Measurements from ENCODE around the gene SP3.

The SP3 gene

DNA sequence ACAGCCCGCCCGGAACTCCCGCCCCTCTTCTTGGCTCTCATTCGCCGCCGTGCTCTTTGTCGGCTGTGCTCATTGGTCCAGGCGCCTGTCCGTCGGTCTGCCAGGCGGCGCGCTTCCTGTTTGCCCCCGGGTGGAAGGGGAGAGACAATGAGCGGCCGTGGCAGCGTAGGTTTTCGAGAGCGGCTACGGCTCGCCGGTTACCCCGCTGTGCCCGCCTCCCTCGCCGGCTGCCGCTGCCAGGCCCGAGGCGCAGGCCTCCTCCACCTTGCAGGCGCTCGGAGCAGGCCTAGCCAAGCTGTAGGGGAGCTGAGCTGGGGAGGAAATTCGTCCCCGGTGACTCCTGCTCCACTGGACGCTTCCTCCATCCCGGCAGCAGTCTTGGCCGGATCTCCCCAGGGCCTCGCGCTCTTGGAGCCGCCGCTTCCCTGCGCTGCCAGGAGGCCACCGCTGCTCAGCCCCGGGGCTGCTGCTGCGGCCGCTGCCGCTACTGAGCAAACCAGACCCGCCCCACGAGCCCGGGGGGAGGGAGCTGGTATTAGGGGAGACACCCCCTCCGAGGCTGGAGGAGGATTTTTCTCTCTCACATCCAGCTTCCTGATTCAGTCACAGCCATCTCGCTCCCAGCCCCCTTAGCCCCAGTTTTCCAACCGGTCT is at the start of gene SP3:
Gene SP3, minus strand, starts transcription at position 2 of the 654 bp plus-strand sequence. CDS start 202 bp downstream, outside the sequence.
- no peak for FAIRE-seq

DNA sequence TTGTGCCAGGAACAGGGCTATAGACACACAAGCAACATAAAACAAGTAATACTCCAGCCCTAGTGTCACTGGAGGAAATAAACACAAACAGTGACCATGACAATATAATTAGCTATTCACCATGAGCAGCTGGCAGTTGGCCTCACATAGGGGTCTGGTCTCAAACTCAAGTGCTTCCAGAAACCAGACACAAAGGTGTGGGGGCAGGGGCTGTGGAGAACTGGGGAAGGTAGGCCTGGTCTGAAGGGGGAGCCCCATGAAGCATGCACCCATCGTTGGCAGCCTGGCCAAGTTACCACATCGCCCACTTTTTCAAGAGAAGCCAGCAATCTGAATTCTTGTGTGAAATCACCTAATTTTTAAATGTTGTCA is 49.5 kb upstream of the SP3 start:
- no peak for FAIRE-seq

DNA sequence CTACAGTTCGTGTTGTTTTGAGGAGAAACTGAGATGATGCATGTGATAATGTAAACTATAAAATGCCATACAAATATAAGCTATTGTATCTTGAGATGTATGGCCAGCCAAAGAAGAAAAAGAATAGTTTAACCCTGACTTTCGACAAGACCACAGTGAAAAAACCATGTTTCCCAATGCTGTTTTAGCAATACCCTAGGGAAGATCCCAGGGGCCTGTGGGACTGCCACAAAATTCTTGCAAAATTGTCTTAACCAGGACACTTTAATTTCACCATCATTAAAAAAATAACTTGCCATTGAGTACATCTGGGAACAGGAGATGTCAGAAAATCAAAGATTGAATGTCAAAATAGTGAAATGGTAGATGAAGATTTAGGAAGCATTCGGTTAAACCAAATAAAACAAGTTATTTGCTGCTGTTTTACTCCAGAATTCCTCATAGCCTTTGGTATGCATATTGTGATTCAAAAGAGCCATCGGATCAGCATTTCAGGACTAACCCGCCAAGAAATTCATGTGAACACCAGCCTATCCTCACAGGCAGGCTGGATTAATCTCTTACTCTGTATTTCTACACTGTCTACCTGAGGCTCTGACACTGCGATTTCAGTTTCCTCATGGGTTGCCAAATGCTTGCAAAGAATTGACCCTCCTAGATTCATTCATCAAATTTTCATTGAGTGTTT is 49.0 kb upstream of the SP3 start:
- no peak for FAIRE-seq

DNA sequence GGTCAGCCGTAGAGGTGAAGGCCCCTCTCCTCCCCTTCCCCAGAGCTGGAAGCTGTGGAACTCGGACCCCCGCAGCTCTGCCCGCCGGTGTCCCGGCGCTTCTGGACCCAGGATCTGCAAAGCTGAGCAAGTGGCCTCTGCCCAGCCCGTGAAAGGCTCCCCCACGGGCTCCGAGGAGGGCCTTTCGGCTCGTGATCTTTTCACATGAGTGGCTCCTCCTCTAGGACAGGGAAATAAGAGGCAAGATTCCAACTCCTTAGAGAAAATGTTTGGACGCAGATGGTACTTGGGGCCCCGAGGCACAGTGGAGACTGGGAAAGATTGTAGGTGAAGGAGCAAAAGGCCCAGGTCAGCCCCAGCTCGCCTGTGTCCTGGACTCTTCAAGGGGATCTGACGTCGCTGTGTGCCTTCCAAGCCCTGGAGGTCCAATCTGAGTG is 48.2 kb upstream of the SP3 start:
- FAIRE-seq, result no peak

DNA sequence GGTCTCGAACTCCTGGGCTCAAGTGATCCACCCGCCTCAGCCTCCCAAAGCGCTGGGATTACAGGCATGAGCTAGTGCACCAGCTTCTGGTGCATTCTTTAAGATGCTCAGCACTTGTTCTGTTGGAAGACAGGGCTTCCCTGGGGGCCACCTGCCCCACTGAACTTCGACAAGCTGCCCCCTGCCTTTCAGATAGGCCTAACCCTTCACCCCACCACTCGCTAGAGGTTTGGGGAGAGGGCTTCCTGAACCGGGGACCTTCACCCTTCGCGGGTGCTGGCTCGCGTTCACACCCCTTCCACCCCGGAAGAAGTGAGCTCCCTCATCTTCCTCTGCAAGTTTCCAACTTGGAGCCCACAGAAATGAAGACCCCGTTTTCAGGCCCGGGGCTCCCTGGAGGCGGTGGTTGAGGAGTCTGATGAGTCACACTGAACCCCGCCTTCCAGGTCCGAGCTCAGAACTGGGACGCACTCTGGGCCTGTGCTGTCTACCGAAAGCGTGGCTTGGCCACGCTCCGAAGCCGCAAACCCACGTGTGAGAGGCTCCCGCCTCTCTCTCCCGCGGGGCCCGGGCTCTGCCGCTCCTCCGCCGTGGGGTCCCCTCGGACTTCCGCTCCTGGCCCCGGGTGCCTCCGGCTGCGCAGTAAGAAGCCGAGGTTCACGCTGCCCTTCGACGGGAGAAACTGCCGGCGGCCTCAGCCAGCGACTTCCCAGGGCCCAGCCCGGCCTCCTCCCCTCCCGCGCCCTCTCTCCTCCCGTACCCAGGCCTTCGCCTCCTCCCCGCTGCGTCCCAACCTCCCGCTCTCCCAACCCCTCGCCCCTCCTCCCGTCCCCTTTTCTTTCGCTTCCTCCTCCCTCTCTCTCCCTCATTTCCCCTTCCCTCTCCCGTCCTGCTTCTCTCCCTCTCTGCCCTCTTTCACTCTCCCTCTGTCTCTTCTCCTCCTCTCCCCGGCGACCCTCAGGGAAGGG is 47.5 kb upstream of the SP3 start:
- FAIRE-seq, result no peak

DNA sequence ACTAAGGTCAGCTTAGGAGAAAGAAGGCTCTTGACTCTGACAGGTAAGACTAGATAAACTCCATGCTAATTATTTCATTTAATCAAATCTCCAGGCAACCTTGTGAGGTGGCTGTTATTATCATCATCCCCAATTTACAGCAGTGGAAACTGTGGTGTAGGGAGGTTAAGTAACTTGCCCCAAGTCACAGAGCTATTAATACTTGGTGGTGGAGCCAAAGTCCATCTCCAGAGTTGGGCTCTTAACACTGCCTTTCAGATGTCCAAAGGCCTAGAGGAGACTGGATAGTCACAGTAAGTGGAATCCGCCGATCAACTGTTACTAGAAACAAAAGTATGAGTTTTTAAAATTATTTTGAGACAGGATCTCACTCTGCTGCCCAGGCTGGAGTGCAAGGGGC is 46.6 kb upstream of the SP3 start:
- FAIRE-seq, result no peak

DNA sequence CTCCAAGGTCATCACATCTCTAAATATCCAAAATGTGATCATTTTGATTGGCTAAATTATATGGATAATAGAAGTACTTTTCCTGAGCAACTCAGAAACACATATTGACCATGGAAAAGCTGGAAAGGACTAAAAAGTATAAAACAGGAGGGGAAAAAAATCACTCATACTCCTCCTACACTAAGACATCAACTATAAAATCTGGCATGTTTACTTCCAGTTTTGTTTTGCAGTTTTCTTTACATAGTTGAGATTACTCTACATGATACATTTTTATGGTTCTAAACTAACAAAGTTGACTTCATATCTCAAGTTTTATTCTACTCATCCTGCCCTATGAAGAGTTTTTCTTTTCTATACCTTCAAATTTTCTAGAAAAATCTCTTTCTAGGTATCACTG is 46.0 kb upstream of the SP3 start:
- FAIRE-seq, result peak; percentile 92

DNA sequence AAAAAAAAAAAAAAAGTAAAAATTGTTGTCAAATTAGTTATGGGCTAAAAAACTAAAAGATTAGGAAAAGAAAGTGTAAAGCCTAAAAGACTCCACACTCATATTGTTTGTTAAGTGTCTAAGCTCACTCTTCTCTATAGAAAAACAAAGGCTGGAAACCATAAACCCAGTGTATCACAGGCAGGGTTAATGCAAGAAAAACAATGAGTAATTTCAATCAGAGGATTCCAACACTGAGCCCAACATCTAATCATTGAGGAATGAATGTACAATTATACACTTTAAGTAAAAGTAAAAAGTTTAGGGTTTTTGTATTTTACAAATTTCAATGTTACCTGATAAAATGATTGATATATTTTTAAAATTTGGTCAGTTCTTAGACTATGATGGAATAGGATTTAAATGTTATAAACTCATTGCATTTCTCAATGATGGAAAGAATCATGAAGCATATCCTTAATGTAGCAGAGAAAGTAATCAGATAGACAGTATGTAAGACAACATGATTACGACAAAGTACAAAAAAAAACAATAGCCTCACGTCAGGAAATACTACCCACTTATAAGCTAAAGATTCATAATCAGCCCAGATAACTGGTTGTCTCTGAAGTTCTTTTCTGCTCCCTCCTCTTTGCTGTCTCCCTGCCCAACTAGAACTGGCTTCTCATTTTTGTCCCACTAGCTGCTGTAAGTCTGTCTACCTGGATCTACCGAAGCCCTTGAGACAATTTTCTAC is 44.5 kb upstream of the SP3 start:
- FAIRE-seq, result peak; percentile 92

DNA sequence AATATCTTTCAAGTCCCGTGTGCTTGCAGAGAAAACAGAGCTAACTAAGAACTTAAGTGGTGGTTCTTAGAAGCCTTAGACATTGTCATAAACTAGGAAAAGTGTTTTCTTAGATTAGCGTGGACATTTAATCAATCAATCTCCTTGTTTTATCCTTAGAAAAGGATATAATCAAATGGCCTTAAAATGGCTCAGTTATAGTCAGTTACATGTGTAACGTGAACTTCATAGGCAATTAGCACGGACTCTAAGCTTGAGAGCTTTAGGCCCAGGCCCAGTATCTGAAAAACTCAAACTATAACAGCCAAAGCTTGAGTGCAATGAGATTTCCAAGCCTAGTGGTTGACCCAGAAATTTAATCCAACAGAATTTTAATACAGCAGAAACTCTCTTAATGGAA is 43.5 kb upstream of the SP3 start:
- FAIRE-seq, result no peak

DNA sequence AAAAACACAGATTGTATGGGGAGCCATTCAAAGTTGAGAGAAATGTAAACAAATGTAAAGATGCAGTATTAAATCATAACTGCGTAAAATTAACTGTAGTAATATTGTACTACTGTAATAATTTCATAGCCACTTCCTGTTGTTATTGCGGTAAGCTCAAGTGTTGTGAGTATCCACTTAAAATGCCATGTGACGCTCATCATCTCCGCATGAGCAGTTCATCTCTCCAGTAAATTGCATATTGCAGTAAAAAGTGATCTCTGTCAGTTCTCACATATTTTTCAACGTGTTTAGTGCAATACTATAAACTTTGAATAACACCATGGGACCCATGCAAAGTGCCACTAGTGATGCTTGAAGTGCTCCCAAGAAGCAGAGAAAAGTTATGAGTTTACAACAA is 41.8 kb upstream of the SP3 start:
- no peak for FAIRE-seq

DNA sequence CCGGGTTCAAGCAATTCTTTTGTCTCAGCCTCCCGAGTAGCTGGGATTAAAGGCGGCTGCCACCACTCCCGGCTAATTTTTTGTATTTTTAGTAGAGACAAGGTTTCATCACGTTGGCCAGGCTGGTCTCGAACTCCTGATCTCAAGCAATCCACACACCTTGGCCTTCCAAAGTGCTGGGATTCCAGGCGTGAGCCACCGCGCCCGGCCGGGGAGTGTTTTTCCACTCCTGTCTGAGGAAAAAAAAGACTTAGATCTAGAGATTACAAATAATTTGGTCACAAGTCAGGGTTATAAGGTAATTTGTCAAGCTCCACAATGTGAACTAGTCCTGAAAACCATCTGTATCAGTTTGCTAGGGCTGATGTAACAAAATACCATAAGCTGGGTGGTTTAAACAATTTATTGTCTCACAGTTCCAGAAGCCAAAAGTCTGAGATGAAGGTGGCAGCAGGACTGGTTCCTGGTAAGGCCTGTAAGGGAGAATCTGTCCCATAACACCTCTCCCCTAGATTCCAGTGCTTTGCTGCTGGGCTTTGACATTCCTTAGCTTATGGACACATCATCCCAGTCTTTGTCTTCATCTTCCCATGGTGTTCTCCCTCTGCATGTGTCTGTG is 40.7 kb upstream of the SP3 start:
- FAIRE-seq, result no peak

DNA sequence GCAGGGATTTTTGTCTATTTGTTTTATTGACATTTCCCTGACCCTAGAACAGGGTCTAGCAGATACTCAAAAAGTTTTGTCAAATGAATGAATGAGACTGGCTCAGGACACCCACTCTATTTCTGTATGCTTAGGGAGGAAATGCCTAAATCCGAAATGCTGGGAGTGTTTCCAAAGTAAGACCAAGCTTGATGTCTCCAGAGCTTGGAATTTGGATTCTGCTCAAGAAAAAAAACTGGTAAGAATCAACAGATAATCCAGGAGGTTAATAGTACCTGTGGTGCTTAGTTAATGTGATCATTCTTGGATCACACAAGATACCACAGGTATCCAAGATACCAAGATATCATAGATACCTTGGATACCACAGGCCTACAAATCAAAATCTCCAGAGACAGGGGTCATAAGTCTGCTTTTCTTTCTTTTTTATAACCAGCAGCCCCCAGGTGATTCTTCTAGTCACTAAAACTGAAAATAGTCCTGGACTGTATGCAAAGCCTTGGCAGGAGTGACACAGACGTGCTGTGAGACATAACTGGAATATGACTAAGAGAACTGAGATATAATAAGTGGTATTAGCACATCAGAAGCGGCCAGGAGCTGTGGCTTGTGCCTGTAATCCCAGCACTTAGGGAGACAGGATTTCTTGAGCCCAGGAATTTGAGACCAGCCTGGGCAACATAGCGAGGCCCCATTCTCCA is 39.9 kb upstream of the SP3 start:
- no peak for FAIRE-seq

DNA sequence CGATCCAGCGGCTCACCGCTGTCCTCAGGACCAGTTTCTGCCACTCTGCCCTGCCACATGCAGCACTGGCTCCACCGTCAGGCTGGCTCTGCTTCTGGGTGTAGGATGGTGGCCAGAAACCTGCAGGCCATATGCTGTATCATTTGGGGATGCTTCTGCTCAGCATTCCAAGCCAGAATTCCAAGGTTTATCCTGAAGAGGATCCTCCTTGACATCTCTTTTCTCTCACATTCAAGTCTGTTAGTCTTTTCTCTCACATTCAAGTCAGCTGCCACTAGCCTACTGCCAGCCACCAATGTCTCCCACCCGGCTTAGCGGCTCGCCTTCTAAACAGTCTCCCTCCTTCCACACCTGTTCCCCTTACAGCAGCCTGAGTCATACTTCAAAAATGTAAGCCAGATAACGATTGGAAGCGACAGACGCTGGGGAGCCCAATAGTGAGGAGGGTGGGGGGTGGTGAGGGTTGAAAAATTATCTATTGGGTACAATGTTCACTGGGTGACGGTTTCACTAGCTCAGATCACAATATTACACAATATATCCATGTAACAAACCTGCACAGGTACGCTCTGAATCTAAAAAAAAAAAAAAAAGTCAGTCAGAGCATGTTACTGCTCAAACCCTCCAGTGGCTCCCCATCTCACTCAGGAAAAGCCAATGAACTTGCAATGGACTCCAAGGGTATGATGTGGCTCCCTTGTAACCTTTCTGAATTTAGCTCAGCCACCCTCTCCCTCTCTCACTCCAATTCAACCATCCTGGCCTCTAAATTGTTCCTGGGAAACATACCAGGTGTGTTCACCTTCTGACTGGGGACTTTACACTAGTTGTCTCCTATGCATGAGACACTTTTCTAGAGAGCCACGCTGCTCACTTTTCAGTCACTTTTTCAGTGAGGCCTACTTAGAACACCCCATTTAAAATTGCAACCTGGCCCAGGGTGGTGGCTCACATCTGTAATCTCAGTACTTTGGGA is 38.8 kb upstream of the SP3 start:
- FAIRE-seq, result no peak

DNA sequence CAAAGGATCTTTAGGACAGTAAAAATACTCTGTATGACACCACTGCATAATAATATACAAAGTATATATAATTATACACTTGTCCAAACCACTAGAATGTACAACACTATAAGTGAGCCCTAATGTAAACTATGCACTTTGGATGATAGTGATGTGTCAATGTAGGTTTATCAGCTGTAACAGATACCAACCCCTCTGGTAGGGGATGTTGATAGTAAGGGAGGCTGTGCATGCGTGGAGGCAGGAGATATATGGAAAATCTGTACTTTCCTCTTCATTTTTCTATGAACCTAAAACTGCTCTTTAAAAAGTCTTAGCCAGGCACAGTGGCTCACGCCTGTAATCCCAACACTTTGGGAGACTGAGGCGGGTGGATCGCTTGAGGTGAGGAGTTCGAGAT is 37.5 kb upstream of the SP3 start:
- no peak for FAIRE-seq

DNA sequence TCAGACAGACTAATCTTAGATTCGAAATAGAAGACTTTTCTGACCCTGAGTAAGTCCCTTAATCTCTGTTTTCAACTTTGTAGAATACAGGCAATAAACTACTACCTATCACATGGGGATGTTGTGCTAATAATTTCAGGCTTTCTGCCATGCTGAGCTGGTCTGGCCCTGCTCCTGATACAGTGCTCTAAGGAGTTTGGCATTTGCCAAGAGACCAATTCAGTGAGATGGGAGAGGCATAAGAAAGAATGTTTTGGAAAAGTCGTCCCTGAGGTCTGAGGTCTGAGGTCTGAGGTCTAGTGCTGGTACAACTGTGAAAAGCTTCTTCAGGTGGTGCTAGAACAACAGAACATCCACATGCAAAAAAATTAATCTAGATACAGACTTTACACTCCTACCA is 35.9 kb upstream of the SP3 start:
- no peak for FAIRE-seq

DNA sequence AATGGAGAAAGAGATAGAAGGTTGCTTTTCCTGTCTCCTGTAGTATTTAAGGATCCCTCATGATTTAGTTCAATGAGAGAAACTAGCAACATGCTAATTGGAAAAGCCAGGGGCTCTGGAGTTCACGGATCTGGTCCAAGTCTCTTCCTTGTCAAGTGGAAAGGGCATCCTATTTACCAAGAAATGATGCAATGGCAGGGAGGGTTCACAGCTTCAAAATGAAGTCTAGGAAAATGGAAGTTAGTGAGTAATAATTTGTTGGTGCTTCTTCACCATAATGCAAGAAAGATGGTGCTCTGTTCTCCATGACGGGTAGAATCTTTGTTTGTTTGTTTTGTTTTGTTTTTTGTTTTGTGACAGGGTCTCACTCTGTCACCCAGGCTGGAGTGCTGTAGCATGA is 34.6 kb upstream of the SP3 start:
- FAIRE-seq, result no peak

DNA sequence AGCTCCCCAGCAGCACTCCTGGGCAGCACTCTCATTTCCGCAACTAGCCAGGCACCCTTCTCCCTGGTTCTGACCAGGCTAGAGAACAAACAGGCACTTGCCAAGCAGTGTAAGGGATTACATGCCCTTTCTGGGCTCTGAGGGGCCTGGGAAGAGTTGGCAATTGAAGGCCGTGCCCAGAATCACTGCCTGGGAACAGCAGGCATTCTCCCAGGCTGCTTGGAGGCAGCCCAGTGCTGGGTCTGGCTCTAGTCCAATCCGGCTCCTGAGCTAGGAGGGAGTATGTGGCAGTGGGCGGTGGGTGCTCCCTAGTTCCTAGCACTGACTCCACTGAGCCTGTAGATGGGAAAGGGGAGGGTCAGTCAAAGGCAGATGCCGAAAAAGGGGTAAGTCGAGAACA is 34.1 kb upstream of the SP3 start:
- no peak for FAIRE-seq

DNA sequence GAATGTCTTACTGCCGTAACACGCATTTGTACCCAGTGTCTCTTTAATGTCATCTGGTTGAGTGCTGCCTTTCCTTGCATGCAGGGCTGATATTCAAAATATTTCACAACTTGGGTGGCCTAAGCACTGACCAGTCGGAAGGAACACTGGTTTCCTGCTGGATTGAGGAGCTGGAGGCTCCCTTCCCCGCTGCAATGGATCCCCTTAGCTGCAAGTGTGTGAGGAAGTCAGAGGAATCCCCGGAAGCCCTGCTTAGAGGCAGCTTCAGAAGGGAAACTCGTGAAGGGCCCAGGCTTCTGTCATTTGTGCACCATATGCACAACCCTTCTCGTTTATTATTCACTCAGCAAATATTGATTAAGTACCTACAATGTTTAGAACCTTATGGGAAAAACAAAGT is 33.2 kb upstream of the SP3 start:
- no peak for FAIRE-seq

DNA sequence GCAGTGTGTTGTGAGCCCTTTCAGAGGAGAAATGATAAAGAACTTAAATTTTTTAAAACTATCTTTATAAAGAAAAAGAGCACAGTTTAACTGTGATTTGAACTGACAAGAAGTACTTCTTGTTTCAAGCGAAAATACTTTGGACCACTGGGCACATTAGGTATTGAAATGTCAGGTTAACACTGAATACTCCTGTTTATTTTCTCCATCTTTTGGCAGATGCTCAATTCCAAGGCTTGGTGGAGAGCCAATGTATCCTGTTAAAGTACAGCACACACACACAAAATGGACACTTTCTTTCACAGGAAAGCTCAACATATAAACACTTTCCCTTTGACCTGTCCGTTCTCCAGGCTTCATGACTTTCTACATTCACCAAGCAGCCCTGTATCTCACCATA is 32.6 kb upstream of the SP3 start:
- FAIRE-seq, result no peak

DNA sequence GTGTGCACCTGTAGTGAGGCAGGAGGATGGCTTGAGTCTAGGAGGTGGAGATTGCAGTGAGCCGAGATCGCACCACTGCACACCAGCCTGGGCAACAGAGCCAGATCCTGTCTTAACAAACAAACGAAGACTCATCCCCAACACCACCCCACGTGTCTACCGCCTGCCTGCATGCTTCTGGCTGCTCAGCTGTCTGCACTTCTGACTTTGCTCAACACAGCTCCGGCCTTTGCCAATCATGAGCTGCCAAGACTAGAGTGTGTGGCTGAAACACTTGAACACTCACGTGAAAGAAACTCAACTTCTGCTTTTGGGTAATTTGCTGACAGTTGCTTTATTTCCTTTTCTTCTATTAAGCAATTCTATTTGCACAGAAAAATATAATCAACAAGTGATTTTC is 32.1 kb upstream of the SP3 start:
- FAIRE-seq, result no peak

DNA sequence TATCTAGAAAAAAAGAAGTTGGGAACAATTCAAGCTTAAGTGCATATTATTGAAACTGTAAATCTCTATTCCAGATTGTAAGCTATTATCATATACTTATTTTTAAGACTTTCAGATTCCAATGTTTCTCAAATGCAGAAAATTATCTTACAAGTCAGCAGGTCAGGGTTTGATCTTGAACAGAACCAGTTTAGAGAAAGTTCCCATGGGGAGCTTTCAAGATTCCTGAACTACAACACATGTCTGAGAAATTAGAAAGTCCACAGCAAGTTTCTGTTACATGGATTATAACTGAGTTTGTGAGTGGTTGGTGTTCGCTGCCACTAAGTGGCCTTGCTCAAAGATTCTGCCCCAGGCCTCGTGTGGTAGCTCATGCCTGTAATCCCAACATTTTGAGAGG is 31.6 kb upstream of the SP3 start:
- FAIRE-seq, result peak; percentile 39

All from endometrium (tissue), 2 donors.